Measurements from ENCODE around the gene IL17RB. TPM values are rescaled to one million over a fixed set of nuclear protein-coding genes. Genes with fewer than 3 reads are reported as not detected.

Gene IL17RB
- polyA plus RNA-seq, 3 donors, result 0.13 TPM; not detected in 2

DNA sequence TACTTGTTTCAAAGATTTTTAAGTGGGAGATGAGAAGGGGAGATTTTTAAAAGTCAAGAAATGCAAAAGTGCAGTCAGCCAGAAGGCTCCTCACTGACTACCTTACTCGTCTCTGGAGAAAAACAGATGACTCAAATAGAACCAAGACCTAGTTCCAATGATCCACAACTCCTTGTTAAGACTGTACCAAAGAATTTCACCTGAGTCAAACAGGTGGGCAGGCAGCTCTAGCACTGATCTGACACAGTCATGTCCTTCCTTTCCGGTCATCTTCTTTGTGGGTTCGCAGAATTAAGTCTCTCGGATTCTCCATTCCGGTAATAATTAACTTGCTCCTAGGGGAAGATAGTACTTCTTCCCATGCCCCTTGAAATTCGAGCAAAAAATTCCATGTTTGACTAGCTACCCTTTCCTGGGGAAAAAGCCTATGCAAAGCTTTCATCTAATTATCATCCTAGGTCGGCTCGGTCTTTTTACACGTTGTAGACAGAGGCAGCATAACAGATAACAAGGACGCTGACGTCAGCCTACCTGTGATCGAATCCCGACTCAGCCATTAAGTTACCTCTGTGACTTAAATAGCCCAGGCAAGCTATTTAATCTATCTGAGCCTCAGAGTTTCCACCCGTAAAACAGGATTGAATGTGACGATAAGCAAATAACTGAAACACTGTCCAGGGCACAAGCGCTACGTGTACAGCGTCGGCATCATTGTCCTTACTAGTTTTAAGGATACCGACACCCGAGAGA is 44.5 kb downstream of the IL17RB start:
- H3K4me3 Mint-ChIP-seq, result peak overlapping the region; percentile 85 to 89
- H3K9me3 Mint-ChIP-seq, result peaks cover 0 to 12% (median 2%) of the 10 kb centered on the region in 7 donors
- peaks cover 41% of the 10 kb centered on the region for H3K79me2 ChIP-seq (ENCODE audit: insufficient read depth, low read length)
- peaks cover 4% of the 10 kb centered on the region for H4K20me1 ChIP-seq (ENCODE audit: insufficient read depth, low read length)
- peaks cover 26% of the 10 kb centered on the region for H3K4me1 Mint-ChIP-seq
- TF ChIP-seq, protein P1, sequence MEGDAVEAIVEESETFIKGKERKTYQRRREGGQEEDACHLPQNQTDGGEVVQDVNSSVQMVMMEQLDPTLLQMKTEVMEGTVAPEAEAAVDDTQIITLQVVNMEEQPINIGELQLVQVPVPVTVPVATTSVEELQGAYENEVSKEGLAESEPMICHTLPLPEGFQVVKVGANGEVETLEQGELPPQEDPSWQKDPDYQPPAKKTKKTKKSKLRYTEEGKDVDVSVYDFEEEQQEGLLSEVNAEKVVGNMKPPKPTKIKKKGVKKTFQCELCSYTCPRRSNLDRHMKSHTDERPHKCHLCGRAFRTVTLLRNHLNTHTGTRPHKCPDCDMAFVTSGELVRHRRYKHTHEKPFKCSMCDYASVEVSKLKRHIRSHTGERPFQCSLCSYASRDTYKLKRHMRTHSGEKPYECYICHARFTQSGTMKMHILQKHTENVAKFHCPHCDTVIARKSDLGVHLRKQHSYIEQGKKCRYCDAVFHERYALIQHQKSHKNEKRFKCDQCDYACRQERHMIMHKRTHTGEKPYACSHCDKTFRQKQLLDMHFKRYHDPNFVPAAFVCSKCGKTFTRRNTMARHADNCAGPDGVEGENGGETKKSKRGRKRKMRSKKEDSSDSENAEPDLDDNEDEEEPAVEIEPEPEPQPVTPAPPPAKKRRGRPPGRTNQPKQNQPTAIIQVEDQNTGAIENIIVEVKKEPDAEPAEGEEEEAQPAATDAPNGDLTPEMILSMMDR (IDR thresholded peaks at IDR 0.05), result no peak
- peaks cover 33 to 48% of the 10 kb centered on the region in 2 donors for H3K36me3 Mint-ChIP-seq
- DNase-seq, result peak in 2 of 3 donors; percentile 4 to 39
- intact Hi-C loops (cut with micrococcal nuclease), result loop anchor here in 1 of 2 donors (5.0 kb wide), 1 partner anchor 544 kb away; the partner anchor contains the start of gene DCP1A
- peak overlapping the region; percentile 79 to 95 (median 92) for H3K4me3 ChIP-seq (replicated peaks in 1 of 3; ENCODE audit: low read depth in 2 of 3, low read length in 3 of 3)
- WGBS (ENCODE audit: insufficient coverage), result 11% methylated on average over 21 of the region's 21 CpGs
- H3K27me3 Mint-ChIP-seq (ENCODE audit: low read depth in 3 of 3), result peaks cover 9 to 17% (median 15%) of the 10 kb centered on the region in 3 donors
- H3K27me3 ChIP-seq (ENCODE audit: control insufficient read depth in 2 of 2, insufficient read depth in 2 of 2, low read length in 2 of 2), result peaks cover 19 to 28% of the 10 kb centered on the region in 2 donors
- H3K4me2 ChIP-seq (replicated peaks; ENCODE audit: extremely low read depth, low read length, poor library complexity, severe bottlenecking), result peak overlapping the region; percentile 84
- H3K27ac ChIP-seq (ENCODE audit: low read depth in 1 of 2, low read length in 2 of 2), result peak overlapping the region; percentile 74 to 96
- peaks cover 19 to 22% of the 10 kb centered on the region in 2 donors for H3K4me1 ChIP-seq (ENCODE audit: control insufficient read depth in 1 of 2, insufficient read depth in 2 of 2, low read length in 2 of 2)
- H3K36me3 ChIP-seq (replicated peaks in 1 of 2; ENCODE audit: control insufficient read depth in 1 of 2, insufficient read depth in 2 of 2, low read length in 2 of 2), result peaks cover 9 to 26% of the 10 kb centered on the region in 2 donors
- peak overlapping the region; percentile 95 to 99 (median 98) for H3K27ac Mint-ChIP-seq
- peak overlapping the region; percentile 47 for H2AFZ ChIP-seq (ENCODE audit: insufficient read depth, low read depth, low read length, poor library complexity, severe bottlenecking)
- H3K9ac ChIP-seq (ENCODE audit: insufficient read depth, low read length, poor library complexity, severe bottlenecking), result peak overlapping the region; percentile 95
- H3K9me3 ChIP-seq (replicated peaks in 1 of 2; ENCODE audit: control insufficient read depth in 1 of 2, insufficient read depth in 1 of 2, low read length in 2 of 2), result no peaks in the 10 kb centered on the region

DNA sequence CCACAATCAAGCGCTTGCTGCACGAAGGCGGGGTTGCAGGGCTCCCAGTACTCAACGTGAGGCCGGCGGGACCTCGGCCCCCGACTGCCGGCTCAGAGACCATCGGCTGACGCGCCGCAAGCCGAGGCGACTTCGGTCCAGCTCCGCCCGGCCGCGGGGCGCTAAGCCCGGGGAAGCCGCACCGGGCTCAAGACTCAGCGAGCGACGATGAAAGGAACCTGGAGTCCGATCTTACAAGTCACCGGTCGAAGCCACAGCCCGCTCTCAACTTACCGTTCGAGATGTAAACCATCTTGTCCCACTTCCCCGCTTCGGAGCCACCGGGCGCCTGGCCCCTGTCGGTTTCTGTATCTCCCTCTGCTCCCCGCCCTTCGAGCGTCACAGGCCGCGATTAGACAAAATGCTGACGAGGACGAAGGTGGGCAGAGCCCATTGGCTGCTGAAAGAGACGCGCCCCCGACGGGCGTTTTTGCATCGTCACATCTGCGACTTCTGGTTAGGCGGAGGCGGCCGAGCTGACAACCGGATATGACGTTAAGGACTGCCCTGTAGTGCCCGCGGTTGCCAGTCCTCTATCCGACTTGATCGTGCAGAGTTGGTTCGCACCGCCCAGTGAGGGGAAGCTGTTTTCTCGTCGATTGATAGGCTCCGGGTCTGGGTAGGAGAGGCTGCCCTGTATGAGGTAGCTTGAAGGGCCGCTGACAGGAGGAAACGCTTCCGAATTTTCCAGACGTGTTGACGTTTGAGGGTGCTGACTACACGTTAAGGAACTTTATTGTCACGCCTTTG is 45.3 kb downstream of the IL17RB start, which contains the start of gene SELENOK:
Gene SELENOK (minus strand): TSS at position 363 of the 789 bp plus-strand sequence.
- Histone ChIP-seq H3K27ac (ENCODE audit: low read depth in 1 of 2, low read length in 2 of 2) (peak within 1 kb of the TSS; percentile 74 to 96), H3K27me3 (ENCODE audit: control insufficient read depth in 2 of 2, insufficient read depth in 2 of 2, low read length in 2 of 2) (peaks cover 25 to 35% of the 10 kb centered on the region in 2 donors), H3K36me3 (replicated peaks in 1 of 2; ENCODE audit: control insufficient read depth in 1 of 2, insufficient read depth in 2 of 2, low read length in 2 of 2) (peaks cover 7 to 18% of the 10 kb centered on the region in 2 donors), H3K79me2 (ENCODE audit: insufficient read depth, low read length) (peaks cover 41% of the 10 kb centered on the region), H3K4me2 (replicated peaks; ENCODE audit: extremely low read depth, low read length, poor library complexity, severe bottlenecking) (peak within 1 kb of the TSS; percentile 84), H3K4me1 (ENCODE audit: control insufficient read depth in 1 of 2, insufficient read depth in 2 of 2, low read length in 2 of 2) (peaks cover 19 to 22% of the 10 kb centered on the region in 2 donors), H3K9ac (ENCODE audit: insufficient read depth, low read length, poor library complexity, severe bottlenecking) (peak within 1 kb of the TSS; percentile 95), H3K9me3 (replicated peaks in 1 of 2; ENCODE audit: control insufficient read depth in 1 of 2, insufficient read depth in 1 of 2, low read length in 2 of 2) (no peaks in the 10 kb centered on the region), H4K20me1 (ENCODE audit: insufficient read depth, low read length) (peaks cover 4% of the 10 kb centered on the region), H3K4me3 (replicated peaks in 1 of 3; ENCODE audit: low read depth in 2 of 3, low read length in 3 of 3) (peak within 1 kb of the TSS; percentile 79 to 95 (median 92)), H2AFZ (ENCODE audit: insufficient read depth, low read depth, low read length, poor library complexity, severe bottlenecking) (peak within 1 kb of the TSS; percentile 60)
- Mint-ChIP-seq H3K9me3 (peaks cover 0 to 12% (median 2%) of the 10 kb centered on the region in 7 donors), H3K27me3 (ENCODE audit: low read depth in 3 of 3) (peaks cover 9 to 23% (median 20%) of the 10 kb centered on the region in 3 donors), H3K4me1 (peaks cover 26% of the 10 kb centered on the region), H3K4me3 (peak within 1 kb of the TSS; percentile 85 to 89), H3K36me3 (peaks cover 26 to 40% of the 10 kb centered on the region in 2 donors), H3K27ac (peak within 1 kb of the TSS; percentile 95 to 99 (median 98))
- under 1% methylated on average over 67 of the region's 73 CpGs for WGBS (ENCODE audit: insufficient coverage)
- peak; percentile 99 to 100 (median 100) for DNase-seq
- TF ChIP-seq, protein P1 (IDR thresholded peaks at IDR 0.05), result no peak
- intact Hi-C loops (cut with micrococcal nuclease), result loop anchor here in 1 of 2 donors (5.0 kb wide), 1 partner anchor 544 kb away; the partner anchor contains the start of gene DCP1A
